Panc1 (cell line): Measurements from ENCODE around the gene MEIS1.

Experiments used
- CTCF ChIP-seq: fragments of 450-650 bp; IDR thresholded peaks from 2 replicates; pipeline ENCODE4 v1.5.1; 2017; ENCODE audit warnings: mild to moderate bottlenecking
- POLR2AphosphoS5 ChIP-seq: IDR thresholded peaks from 2 replicates; pipeline ENCODE4 v1.6.1; 2012; ENCODE audit warnings: mild to moderate bottlenecking, low read depth, low read length, moderate library complexity
- REST ChIP-seq, 2 experiments: IDR thresholded peaks; 2 replicates each; pipeline ENCODE4 v1.6.1; 2011 to 2012; ENCODE audit warnings: low read depth in 2 of 2, control low read depth in 1 of 2, low read length in 1 of 2, mild to moderate bottlenecking in 1 of 2, moderate library complexity in 1 of 2; ENCODE audit not compliant: insufficient read depth in 1 of 2
- SIN3A ChIP-seq: IDR thresholded peaks from 2 replicates; pipeline ENCODE4 v1.6.1; 2012; ENCODE audit warnings: low read depth, mild to moderate bottlenecking, low read length, moderate library complexity, borderline replicate concordance; ENCODE audit not compliant: insufficient read depth
- TCF7L2 ChIP-seq: IDR thresholded peaks from 2 replicates; pipeline ENCODE4 v1.6.1; 2011; ENCODE audit warnings: mild to moderate bottlenecking, low read depth, low read length, inconsistent platforms

GRCh38 chr2:66547887-66548286, 113.0 kb downstream of the MEIS1 start:
- TF ChIP-seq CTCF (no peak), POLR2AphosphoS5 (no peak), TCF7L2 (no peak), SIN3A (no peak), REST (IDR thresholded peaks at IDR 0.05; ENCODE audit: insufficient read depth in 1 of 2, low read depth in 2 of 2, low read length in 1 of 2) (no peak)
